ENCODE results near the gene SERTAD3.
"Not testable (repeated sequence)": the region's sequence is repeated elsewhere in the genome, so short reads cannot be mapped to it uniquely, and the experiment has no call there.

Gene SERTAD3

DNA sequence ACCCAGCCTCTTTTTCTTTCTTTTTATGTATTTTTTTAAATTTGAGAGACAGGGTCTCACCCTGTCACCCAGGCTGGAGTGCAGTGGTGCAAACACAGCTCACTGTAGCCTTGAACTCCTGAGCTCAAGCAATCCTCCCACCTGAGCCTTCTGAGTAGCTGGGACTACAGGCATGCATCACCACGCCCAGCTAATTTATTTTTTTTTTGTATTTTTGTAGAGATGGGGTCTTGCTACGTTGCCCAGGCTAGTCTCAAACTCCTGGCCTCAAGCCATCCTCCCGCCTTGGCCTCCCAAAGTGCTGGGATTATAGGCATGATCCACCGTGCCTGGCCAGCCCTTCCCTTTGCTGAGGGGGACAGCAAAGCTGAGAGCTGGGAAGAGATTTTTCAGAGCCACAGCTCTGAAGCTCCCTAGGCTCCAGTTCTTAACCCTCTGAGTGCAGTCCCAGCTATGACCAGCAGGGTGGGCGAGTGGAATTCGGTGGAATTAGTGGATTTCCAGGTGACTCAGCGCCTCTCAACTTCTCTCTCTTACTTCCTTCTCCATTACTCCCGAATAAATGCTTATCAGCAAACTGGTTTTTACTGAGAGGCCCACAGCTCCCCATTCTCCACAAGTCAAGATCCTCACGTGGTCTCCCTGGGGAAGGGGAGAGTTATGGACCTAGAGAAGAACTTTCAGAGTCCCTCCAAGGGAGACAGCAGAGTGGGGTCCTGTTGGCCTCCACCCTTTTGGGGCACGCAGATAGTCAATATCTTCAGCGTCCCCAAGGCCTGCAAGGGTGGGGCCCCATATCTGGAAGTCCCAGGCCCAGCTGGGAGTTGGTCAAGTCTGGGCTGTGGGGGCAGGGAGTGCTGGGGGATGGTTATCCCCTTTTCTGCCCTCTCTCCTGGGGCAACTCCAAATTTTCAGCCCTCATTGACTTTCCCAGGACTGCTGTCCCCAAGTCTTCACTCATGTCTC lies 20.2 kb upstream of the SERTAD3 start:
- peak; percentile 63 for DNase-seq
- H3K79me2 ChIP-seq (ENCODE audit: low read length): no peaks in the 10 kb centered on the region
- H3K36me3 ChIP-seq (replicated peaks; ENCODE audit: insufficient read depth, low read length): no peaks in the 10 kb centered on the region
- peak overlapping the region; percentile 63 for H3K4me2 ChIP-seq (ENCODE audit: low read depth, low read length)
- H2AFZ ChIP-seq (ENCODE audit: low read length): peak overlapping the region; percentile 83
- peaks cover 13% of the 10 kb centered on the region for H3K27me3 ChIP-seq (replicated peaks; ENCODE audit: insufficient read depth, low read length)
- H4K20me1 ChIP-seq (ENCODE audit: insufficient read depth, low read length): no peaks in the 10 kb centered on the region
- peaks cover 20% of the 10 kb centered on the region for H3K4me1 ChIP-seq (ENCODE audit: low read length)
- 0 out of 2 replicates have a peak, but pooled peaks cover 3% of the 10 kb centered on the region for H3F3A ChIP-seq (ENCODE audit: insufficient read depth, low read length)
- TF ChIP-seq EZH2 (optimal IDR thresholded peaks at IDR 0.05; ENCODE audit: low read depth, low read length): no peak
- TF ChIP-seq, protein P1, sequence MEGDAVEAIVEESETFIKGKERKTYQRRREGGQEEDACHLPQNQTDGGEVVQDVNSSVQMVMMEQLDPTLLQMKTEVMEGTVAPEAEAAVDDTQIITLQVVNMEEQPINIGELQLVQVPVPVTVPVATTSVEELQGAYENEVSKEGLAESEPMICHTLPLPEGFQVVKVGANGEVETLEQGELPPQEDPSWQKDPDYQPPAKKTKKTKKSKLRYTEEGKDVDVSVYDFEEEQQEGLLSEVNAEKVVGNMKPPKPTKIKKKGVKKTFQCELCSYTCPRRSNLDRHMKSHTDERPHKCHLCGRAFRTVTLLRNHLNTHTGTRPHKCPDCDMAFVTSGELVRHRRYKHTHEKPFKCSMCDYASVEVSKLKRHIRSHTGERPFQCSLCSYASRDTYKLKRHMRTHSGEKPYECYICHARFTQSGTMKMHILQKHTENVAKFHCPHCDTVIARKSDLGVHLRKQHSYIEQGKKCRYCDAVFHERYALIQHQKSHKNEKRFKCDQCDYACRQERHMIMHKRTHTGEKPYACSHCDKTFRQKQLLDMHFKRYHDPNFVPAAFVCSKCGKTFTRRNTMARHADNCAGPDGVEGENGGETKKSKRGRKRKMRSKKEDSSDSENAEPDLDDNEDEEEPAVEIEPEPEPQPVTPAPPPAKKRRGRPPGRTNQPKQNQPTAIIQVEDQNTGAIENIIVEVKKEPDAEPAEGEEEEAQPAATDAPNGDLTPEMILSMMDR (IDR thresholded peaks at IDR 0.05; ENCODE audit: low read length): peak; percentile 78
- TF ChIP-seq EZH2phosphoT487 (IDR thresholded peaks at IDR 0.05; ENCODE audit: low read length): no peak
- H3K4me3 ChIP-seq (ENCODE audit: low read length): peak overlapping the region; percentile 80
- H3K27ac ChIP-seq (ENCODE audit: low read length): no peak overlapping the region
- H3K9me3 ChIP-seq (replicated peaks; ENCODE audit: insufficient read depth, low read length): no peaks in the 10 kb centered on the region
- H3K9me2 ChIP-seq (replicated peaks; ENCODE audit: insufficient read depth, low read length): no peaks in the 10 kb centered on the region
- H3K9ac ChIP-seq (ENCODE audit: low read length): no peak overlapping the region; the same call in 1 of the 2 replicates

DNA sequence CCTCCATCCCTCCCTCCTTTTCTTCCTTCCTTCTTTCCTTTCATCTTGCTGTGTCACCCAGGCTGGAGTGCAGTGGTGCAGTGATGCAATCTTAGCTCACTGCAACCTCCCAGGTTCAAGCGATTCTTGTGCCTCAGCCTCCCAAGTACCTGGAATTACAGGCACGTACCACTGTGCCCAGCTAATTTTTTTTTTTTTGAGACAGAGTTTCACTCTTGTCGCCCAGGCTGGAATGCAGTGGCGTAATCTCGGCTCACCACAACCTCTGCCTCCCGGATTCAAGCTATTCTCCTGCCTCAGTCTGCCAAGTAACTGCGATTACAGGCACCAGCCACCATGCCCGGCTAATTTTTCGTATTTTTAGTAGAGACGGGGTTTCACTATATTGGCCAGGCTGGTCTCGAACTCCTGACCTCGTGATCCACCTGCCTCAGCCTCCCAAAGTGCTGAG lies 19.5 kb upstream of the SERTAD3 start:
- H3K9ac ChIP-seq (ENCODE audit: low read length); H3F3A ChIP-seq (ENCODE audit: insufficient read depth, low read length); H3K27ac ChIP-seq (ENCODE audit: low read length); DNase-seq; H3K9me3 ChIP-seq (replicated peaks; ENCODE audit: insufficient read depth, low read length); H2AFZ ChIP-seq (ENCODE audit: low read length); H3K9me2 ChIP-seq (replicated peaks; ENCODE audit: insufficient read depth, low read length); H3K4me3 ChIP-seq (ENCODE audit: low read length); H4K20me1 ChIP-seq (ENCODE audit: insufficient read depth, low read length); H3K4me2 ChIP-seq (ENCODE audit: low read depth, low read length); H3K79me2 ChIP-seq (ENCODE audit: low read length); H3K36me3 ChIP-seq (replicated peaks; ENCODE audit: insufficient read depth, low read length): not testable (repeated sequence)
- Histone ChIP-seq H3K27me3 (replicated peaks; ENCODE audit: insufficient read depth, low read length) (peaks cover 13% of the 10 kb centered on the region), H3K4me1 (ENCODE audit: low read length) (peaks cover 20% of the 10 kb centered on the region)

DNA sequence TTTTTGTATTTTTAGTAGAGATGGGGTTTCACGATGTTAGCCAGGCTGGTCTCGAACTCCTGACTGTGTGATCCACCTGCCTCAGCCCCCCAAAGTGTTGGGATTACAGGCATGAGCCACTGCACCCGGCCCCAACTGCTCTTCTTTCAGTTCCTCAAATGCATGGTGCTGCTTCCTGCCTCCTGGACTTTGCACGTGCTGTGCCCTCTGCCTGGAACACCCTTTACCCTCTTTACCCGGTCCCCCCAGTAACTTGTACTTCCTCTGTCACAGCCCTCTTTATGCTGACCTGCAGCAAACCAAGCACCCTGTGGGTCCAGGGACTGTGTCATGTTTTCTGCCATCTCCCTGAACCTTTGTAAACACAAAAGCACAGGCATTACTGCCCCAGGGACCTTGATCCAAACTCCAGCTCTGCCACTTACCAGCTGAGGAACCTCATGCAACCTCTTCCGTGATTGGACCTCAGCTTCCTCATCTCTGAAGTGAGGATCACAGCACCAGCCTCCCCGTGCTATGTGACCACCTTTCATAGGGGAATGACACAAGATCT lies 17.6 kb upstream of the SERTAD3 start:
- TF ChIP-seq EZH2 (optimal IDR thresholded peaks at IDR 0.05; ENCODE audit: low read depth, low read length): no peak
- TF ChIP-seq EZH2phosphoT487 (IDR thresholded peaks at IDR 0.05; ENCODE audit: low read length): no peak
- TF ChIP-seq, protein P1 (IDR thresholded peaks at IDR 0.05; ENCODE audit: low read length): no peak
- no peaks in the 10 kb centered on the region for H3K9me2 ChIP-seq (replicated peaks; ENCODE audit: insufficient read depth, low read length)
- H3K4me3 ChIP-seq (ENCODE audit: low read length): no peak overlapping the region
- H3K27ac ChIP-seq (ENCODE audit: low read length): peak overlapping the region; percentile 20; the same call in 1 of the 2 replicates
- no peaks in the 10 kb centered on the region for H3K9me3 ChIP-seq (replicated peaks; ENCODE audit: insufficient read depth, low read length)
- H2AFZ ChIP-seq (ENCODE audit: low read length): no peak overlapping the region
- H3K36me3 ChIP-seq (replicated peaks; ENCODE audit: insufficient read depth, low read length): no peaks in the 10 kb centered on the region
- H4K20me1 ChIP-seq (ENCODE audit: insufficient read depth, low read length): no peaks in the 10 kb centered on the region
- peaks cover 5% of the 10 kb centered on the region; the same call in 1 of the 2 replicates for H3K27me3 ChIP-seq (replicated peaks; ENCODE audit: insufficient read depth, low read length)
- no peaks in the 10 kb centered on the region for H3K79me2 ChIP-seq (ENCODE audit: low read length)
- peaks cover 19% of the 10 kb centered on the region for H3K4me1 ChIP-seq (ENCODE audit: low read length)
- H3F3A ChIP-seq (ENCODE audit: insufficient read depth, low read length): 0 out of 2 replicates have a peak, but pooled peaks cover 3% of the 10 kb centered on the region
- no peak overlapping the region for H3K9ac ChIP-seq (ENCODE audit: low read length)
- DNase-seq: no peak
- no peak overlapping the region for H3K4me2 ChIP-seq (ENCODE audit: low read depth, low read length)

Data from MM.1S (cell line).